CD4-positive, alpha-beta T cell treated with Interleukin-1 beta for 1 hour (primary cell): ENCODE data around the gene FOXK1.

Source experiments
- DNase-seq, 2 donors: peaks; one replicate each; pipeline ENCODE4 v3.0.0-alpha.2; 2020 to 2022

Gene FOXK1

GRCh38 chr7:4766666-4767519 is 84.8 kb downstream of the FOXK1 start:
- no peak for DNase-seq

DNA sequence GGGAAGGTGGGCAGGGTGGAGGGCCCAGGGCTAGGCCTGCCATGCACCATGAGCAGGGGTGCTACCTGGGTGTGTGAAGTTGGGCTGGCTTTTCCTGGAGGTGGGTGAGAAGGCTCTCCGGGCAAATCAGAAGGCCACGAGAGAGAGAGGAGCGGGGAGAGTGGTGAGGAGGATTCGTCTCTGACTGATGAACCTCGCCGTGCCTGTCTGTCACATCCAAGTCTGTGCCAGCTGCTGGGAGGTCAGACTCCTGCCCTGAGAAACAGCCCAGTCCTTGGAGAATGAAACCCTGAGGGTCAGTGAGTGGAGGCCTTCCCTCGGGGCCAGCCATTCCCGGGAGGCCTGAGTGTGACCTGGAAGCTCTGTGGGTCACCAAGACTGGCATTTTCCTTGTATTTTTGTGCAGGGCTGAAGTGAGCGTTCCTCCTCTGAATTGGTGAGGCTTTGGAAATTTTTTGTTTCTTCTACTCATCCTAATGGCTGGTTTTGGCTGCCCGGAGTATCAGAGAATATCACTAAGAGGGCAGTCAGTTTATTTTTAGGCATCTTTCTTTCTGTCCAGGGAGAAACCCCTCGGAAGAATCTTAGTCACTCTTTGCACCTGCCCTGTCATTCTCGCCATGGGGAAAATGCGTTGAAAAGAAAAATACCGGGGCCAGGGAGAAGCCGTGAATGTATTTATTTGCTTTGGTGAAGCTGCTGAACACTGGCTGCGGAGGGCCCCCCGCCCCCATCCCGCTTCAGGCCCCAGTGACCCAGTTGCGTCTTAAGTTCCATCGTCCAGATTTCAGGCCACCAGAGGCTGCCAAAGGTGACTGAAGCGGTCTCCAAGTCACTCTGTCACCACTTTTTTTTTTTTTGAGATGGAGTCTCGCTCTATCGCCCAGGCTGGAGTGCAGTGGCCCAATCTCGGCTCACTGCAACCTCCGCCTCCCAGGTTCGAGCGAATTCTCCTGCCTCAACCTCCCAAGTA is 86.8 kb downstream of the FOXK1 start:
- no peak for DNase-seq

DNA sequence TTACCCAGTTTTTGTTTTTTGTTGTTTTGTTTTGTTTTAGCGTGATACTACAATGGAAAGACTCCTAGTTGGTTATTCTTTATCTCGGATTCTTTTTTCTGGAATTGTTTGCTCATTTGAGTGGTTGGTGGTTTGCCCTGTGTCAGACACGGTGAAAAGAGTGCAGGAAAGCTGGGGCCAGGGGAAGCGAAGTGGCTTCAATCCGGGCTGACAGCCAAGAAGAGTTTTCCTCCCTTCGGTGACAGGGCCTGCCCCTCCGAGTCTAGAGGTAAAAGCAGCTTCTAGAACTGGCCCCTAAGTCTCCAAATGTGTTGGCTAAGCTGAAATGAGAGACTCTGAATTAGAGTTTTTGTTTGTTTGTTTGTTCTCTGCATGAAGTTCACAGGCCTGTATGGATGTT is 87.7 kb downstream of the FOXK1 start:
- no peak for DNase-seq

DNA sequence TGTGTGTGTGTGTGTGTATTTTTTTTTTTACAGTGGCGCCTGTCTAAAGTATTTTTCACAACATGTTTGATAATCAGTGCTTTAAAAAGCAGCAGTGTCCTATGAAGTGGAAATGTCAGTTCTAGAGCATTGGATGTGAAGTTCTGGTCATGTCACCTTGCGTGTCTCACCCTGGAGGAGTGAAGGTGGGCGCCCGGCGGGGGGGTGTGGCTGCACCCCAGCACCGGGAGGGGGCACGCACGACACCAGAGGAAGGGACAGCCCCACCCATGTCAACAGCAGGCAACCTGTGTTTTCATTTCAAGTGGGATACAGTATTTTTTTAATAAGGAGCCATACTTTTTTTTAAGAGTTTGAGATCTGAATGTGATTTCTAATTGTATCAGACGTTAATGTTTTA is 88.8 kb downstream of the FOXK1 start:
- DNase-seq: no peak

GRCh38 chr7:4771737-4772136 is 89.6 kb downstream of the FOXK1 start:
- no peak for DNase-seq

DNA sequence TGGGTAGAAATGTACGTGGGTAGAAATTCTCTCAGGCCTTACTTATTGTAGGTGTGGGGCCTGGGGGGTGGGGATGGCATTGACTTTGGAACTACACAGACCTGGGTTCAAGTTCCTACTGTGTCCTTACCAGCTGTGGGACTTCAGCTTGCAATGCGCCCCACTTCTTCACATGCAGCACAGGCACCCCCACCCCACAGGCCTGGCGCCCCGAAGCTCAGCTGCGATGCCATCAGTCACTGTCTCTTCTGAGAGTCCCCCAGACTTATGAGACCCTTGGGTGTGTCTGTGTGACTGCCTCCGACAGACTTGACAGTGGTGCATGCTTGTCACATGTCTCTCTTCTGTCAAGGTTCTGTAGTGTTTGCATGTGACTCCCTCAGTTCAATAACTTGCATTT is 90.2 kb downstream of the FOXK1 start:
- DNase-seq: no peak

GRCh38 chr7:4774007-4774406 is 91.9 kb downstream of the FOXK1 start:
- DNase-seq: no peak

GRCh38 chr7:4774658-4775249 is 92.7 kb downstream of the FOXK1 start:
- peak in 1 of 2 donors; percentile 42 for DNase-seq

- DNase-seq: peak; percentile 95 to 96
Measured at GRCh38 chr7:4775250-4775847, 93.3 kb downstream of the FOXK1 start, which contains the start of gene AP5Z1. Gene AP5Z1 (plus strand): TSS chr7:4775623. CDS start chr7:4775716, 93 bp downstream.

- DNase-seq: peak; percentile 56
Measured at GRCh38 chr7:4775848-4776623, 93.9 kb downstream of the FOXK1 start.

DNA sequence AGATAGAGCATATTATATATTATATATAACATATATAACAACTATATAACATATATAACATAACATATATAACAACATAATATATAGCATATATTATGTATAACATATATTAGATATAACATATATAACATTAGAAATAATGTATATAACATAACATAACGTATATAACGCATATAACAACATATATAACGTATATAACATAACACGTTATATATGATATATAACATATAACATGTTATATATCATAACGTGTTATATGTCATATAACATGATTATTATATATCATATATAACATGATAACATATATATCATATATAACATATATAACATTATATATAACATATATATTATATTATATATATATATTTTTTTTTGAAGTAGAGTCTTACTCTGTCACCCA is 97.0 kb downstream of the FOXK1 start:
- no peak for DNase-seq

- no peak for DNase-seq
Measured at GRCh38 chr7:4781366-4782069, 99.4 kb downstream of the FOXK1 start.

- DNase-seq: no peak
Measured at GRCh38 chr7:4782333-4783291, 100.5 kb downstream of the FOXK1 start.

- no peak for DNase-seq
Measured at GRCh38 chr7:4783292-4783652, 101.2 kb downstream of the FOXK1 start.

DNA sequence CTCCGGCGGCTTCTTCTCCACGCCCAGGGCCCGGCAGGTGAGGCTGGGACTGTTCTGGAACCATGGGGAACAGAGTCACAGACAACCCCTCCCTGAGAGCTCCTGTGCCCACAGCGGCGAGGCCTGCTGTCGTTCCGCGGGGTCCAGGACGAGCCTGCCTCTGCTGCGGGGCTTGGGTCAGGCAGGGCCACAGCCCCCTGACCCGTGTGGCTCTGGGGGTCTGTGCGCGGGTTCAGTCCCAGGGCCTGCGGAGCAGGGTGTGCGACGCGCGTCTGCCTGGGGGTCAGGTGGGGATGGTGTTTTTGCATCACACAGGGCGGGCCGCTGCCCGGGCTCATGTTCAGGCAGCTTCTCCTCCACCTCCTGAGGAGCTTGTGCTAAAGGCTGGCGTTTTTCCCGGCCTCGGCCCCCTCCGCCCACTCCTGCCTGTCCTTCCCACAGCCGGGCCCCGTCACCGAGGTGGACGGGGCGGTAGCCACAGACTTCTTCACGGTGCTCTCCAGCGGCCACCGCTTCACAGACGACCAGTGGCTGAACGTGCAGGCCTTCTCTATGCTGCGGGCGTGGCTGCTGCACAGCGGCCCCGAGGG is 101.8 kb downstream of the FOXK1 start:
- no peak for DNase-seq

- no peak for DNase-seq
Measured at GRCh38 chr7:4784799-4785198, 102.7 kb downstream of the FOXK1 start.

DNA sequence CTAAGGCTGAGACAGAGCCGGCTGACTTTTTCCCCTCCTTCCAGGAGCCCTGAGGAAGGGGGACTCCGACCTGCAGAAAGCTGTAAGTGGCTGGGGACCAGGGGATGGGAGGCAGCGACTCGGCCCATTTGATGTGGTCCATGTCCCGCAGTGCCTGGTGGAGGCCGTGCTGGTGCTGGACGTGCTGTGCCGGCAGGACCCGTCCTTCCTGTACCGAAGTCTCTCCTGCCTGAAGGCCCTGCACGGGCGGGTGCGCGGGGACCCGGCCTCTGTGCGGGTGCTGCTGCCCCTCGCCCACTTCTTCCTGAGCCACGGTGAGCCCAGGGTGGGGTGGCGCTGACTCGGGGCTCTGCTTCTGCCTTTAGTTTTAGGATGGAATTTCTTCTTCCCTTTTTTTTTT is 103.3 kb downstream of the FOXK1 start:
- no peak for DNase-seq

DNA sequence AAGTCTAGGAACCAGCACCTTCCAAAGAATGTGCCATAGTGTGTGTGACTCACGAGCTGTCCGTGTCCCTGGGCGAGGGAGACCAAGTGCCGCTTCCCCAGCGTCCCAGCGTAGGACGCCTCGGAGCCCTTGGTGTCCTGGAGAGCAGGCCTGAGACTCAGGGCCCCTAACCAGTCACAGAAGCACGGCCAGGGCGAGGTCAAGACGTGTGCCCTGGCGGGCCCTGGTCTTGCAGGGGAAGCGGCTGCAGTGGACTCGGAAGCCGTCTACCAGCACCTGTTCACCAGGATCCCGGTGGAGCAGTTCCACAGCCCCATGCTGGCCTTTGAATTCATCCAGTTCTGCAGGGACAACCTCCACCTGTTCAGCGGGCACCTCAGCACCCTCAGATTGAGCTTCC is 103.9 kb downstream of the FOXK1 start:
- DNase-seq: no peak

- no peak for DNase-seq
Measured at GRCh38 chr7:4787541-4787940, 105.4 kb downstream of the FOXK1 start.
